K562 (cell line): ENCODE measurements around the gene FAM83E. TPM values are rescaled to one million over a fixed set of nuclear protein-coding genes. Genes with fewer than 3 reads are reported as not detected.

Source experiments
- FIP1L1 ChIP-seq: fragments of 200-400 bp; formaldehyde crosslinking; IDR thresholded peaks from 2 replicates; pipeline ENCODE4 v1.6.1; 2018; ENCODE audit warnings: mild to moderate bottlenecking, low read depth, low read length; ENCODE audit not compliant: poor library complexity, severe bottlenecking
- GABPB2 ChIP-seq: fragments of 250-450 bp; sonication (Bioruptor Pico); conservative IDR thresholded peaks from 2 replicates; pipeline ENCODE4 v1.5.1; 2021; ENCODE audit warnings: mild to moderate bottlenecking
- NR2C1 ChIP-seq, 2 experiments: fragments of 450-650 bp; IDR thresholded peaks; 2 replicates each; pipeline ENCODE4 v1.6.1; 2017; ENCODE audit warnings: mild to moderate bottlenecking in 2 of 2, antibody characterized with exemption in 1 of 2, inconsistent platforms in 1 of 2, missing compliant biosample characterization in 1 of 2, missing genetic modification characterization in 1 of 2
- polyA plus RNA-seq, 8 experiments: library from polyadenylated mRNA; depleted of rRNA in 4 of 8; stranded (reverse) in 5 of 8; unstranded in 3 of 8; fragments of >200 nt; fragmentation: Nextera tagmentation in 2 of 8; fragmentation: Illumina TruSeq in 1 of 8; extraction: Ambion mirVana in 2 of 8; extraction: Trizol in 1 of 8; gene quantifications; 2 replicates each; pipeline versions ENCODE4 v1.2.1 to v1.2.3, GENCODE V29; 2011 to 2014; ENCODE audit warnings: inconsistent platforms in 1 of 8, missing spikeins in 1 of 8
- total RNA-seq, 7 experiments: library from RNA; depleted of rRNA in 6 of 7; stranded (reverse); fragments of >200 nt in 6 of 7; fragmentation: Illumina TruSeq in 2 of 7; extraction: Trizol in 2 of 7; gene quantifications; 2 replicates each; pipeline versions ENCODE4 v1.2.1 to v1.2.3, GENCODE V29; 2011 to 2021; ENCODE audit warnings: low replicate concordance in 1 of 7
- TF ChIP-seq, protein P1 (sequence below), 2 experiments: fragments of 450-650 bp; IDR thresholded peaks; 2 replicates each; pipeline ENCODE4 v1.6.1; 2016; ENCODE audit warnings: mild to moderate bottlenecking in 2 of 2, borderline replicate concordance in 1 of 2, low read depth in 1 of 2, moderate library complexity in 1 of 2
- TF ChIP-seq, protein P2 (sequence below): sonication (generic); formaldehyde crosslinking; IDR thresholded peaks from 2 replicates; pipeline ENCODE4 v1.8.1; 2023; ENCODE audit warnings: mild to moderate bottlenecking, missing genetic modification reagents
- TF ChIP-seq, protein P3 (sequence below): sonication (generic); formaldehyde crosslinking; IDR thresholded peaks from 2 replicates; pipeline ENCODE4 v1.8.0; 2022; ENCODE audit warnings: mild to moderate bottlenecking, missing genetic modification reagents
- TF ChIP-seq, protein P4 (sequence below): fragments of 250-450 bp; sonication (Bioruptor Pico); IDR thresholded peaks from 2 replicates; pipeline ENCODE4 v1.5.0; 2021; ENCODE audit warnings: mild to moderate bottlenecking, moderate library complexity

The FAM83E gene
- total and polyA plus RNA-seq, 9 of the 15 experiments (the other 6 are each of a cell fraction or from before 2014, with no cell fraction given) = 0.15 to 0.87 (median 0.29) TPM; not detected in 4

DNA sequence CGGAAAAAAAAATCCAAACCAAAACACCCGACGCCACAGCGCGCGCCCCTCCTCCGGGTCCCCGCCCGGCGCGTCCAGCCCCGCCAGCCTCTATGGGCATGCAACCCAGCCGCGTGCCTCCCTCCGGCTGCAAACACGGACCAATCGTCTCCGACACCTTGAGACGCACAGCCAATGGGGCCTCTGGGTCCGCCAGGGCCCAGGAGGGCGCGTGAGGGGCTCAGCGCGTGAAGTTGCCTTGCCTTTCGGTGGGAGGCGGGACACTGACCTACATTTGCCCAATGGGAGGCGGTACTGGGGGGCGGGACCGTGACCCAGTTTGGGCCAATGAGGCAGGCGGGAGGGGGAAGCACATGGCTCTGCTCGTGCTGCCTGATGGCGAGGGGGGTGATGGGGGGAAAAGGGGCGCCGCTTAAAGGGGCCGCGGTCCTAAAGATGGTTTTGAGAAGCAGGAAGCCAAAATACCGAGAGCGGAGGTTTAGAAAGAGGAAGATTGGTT, 22.6 kb upstream of the FAM83E start (continued):
- TF ChIP-seq, protein P1, sequence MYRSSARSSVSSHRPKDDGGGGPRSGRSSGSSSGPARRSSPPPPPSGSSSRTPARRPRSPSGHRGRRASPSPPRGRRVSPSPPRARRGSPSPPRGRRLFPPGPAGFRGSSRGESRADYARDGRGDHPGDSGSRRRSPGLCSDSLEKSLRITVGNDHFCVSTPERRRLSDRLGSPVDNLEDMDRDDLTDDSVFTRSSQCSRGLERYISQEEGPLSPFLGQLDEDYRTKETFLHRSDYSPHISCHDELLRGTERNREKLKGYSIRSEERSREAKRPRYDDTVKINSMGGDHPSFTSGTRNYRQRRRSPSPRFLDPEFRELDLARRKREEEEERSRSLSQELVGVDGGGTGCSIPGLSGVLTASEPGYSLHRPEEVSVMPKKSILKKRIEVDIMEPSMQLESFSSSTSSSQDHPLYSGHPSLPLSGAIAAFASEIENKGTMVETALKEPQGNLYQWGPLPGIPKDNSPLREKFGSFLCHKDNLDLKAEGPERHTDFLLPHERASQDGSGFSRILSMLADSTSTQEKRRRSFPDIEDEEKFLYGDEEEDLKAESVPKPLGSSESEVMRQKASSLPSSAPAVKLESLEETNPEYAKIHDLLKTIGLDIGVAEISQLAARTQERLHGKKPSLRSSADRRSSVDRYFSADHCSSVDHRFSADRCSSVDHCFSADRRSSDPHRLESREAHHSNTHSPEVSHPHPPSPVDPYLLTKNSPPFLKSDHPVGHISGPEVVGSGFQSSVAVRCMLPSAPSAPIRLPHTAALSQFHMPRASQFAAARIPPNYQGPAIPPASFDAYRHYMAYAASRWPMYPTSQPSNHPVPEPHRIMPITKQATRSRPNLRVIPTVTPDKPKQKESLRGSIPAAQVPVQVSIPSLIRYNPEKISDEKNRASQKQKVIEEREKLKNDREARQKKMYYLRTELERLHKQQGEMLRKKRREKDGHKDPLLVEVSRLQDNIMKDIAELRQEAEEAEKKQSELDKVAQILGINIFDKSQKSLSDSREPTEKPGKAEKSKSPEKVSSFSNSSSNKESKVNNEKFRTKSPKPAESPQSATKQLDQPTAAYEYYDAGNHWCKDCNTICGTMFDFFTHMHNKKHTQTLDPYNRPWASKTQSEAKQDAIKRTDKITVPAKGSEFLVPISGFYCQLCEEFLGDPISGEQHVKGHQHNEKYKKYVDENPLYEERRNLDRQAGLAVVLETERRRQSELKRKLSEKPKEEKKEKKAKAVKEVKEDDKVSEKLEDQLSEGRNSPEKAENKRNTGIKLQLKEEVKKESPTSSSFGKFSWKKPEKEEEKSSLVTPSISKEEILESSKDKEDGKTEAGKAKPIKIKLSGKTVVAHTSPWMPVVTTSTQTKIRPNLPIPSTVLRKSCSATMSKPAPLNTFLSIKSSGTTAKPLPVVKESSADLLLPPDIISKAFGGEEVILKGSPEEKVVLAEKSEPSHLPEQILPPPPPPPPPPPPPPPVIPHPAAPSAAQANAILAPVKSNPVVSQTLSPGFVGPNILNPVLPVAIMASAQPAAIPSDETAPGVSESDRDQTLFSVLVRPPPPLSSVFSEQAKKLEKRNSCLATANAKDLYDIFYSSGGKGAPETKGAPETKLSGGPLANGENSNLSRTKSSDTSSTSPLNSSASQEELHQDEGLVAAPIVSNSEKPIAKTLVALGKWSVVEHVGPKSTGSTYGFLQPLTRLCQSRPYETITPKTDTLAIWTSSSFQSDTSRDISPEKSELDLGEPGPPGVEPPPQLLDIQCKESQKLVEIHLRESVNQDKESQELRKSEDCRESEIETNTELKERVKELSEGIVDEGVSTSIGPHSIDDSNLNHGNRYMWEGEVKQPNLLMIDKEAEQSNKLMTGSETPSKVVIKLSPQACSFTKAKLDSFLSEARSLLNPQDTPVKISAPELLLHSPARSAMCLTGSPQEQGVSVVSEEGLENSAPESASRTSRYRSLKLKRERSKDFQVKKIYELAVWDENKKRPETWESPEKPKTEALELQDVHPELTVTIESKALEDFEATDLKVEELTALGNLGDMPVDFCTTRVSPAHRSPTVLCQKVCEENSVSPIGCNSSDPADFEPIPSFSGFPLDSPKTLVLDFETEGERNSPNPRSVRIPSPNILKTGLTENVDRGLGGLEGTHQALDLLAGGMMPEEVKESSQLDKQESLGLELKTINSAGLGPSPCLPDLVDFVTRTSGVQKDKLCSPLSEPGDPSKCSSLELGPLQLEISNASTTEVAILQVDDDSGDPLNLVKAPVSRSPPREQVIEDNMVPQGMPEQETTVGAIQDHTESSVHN (IDR thresholded peaks at IDR 0.05; ENCODE audit: borderline replicate concordance in 1 of 2, low read depth in 1 of 2) = no peak
- TF ChIP-seq, protein P2, sequence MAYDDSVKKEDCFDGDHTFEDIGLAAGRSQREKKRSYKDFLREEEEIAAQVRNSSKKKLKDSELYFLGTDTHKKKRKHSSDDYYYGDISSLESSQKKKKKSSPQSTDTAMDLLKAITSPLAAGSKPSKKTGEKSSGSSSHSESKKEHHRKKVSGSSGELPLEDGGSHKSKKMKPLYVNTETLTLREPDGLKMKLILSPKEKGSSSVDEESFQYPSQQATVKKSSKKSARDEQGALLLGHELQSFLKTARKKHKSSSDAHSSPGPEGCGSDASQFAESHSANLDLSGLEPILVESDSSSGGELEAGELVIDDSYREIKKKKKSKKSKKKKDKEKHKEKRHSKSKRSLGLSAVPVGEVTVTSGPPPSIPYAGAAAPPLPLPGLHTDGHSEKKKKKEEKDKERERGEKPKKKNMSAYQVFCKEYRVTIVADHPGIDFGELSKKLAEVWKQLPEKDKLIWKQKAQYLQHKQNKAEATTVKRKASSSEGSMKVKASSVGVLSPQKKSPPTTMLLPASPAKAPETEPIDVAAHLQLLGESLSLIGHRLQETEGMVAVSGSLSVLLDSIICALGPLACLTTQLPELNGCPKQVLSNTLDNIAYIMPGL = 0 out of 2 replicates have a peak, but pooled peaks have one; percentile 21
- TF ChIP-seq, protein P3, sequence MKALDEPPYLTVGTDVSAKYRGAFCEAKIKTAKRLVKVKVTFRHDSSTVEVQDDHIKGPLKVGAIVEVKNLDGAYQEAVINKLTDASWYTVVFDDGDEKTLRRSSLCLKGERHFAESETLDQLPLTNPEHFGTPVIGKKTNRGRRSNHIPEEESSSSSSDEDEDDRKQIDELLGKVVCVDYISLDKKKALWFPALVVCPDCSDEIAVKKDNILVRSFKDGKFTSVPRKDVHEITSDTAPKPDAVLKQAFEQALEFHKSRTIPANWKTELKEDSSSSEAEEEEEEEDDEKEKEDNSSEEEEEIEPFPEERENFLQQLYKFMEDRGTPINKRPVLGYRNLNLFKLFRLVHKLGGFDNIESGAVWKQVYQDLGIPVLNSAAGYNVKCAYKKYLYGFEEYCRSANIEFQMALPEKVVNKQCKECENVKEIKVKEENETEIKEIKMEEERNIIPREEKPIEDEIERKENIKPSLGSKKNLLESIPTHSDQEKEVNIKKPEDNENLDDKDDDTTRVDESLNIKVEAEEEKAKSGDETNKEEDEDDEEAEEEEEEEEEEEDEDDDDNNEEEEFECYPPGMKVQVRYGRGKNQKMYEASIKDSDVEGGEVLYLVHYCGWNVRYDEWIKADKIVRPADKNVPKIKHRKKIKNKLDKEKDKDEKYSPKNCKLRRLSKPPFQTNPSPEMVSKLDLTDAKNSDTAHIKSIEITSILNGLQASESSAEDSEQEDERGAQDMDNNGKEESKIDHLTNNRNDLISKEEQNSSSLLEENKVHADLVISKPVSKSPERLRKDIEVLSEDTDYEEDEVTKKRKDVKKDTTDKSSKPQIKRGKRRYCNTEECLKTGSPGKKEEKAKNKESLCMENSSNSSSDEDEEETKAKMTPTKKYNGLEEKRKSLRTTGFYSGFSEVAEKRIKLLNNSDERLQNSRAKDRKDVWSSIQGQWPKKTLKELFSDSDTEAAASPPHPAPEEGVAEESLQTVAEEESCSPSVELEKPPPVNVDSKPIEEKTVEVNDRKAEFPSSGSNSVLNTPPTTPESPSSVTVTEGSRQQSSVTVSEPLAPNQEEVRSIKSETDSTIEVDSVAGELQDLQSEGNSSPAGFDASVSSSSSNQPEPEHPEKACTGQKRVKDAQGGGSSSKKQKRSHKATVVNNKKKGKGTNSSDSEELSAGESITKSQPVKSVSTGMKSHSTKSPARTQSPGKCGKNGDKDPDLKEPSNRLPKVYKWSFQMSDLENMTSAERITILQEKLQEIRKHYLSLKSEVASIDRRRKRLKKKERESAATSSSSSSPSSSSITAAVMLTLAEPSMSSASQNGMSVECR = peak; percentile 60; the same call in 1 of the 2 replicates
- TF ChIP-seq GABPB2 (no peak), FIP1L1 (peak; percentile 71), NR2C1 (IDR thresholded peaks at IDR 0.05) (no peak), NR2C1 (tag; IDR thresholded peaks at IDR 0.05) (no peak)
- TF ChIP-seq, protein P4, sequence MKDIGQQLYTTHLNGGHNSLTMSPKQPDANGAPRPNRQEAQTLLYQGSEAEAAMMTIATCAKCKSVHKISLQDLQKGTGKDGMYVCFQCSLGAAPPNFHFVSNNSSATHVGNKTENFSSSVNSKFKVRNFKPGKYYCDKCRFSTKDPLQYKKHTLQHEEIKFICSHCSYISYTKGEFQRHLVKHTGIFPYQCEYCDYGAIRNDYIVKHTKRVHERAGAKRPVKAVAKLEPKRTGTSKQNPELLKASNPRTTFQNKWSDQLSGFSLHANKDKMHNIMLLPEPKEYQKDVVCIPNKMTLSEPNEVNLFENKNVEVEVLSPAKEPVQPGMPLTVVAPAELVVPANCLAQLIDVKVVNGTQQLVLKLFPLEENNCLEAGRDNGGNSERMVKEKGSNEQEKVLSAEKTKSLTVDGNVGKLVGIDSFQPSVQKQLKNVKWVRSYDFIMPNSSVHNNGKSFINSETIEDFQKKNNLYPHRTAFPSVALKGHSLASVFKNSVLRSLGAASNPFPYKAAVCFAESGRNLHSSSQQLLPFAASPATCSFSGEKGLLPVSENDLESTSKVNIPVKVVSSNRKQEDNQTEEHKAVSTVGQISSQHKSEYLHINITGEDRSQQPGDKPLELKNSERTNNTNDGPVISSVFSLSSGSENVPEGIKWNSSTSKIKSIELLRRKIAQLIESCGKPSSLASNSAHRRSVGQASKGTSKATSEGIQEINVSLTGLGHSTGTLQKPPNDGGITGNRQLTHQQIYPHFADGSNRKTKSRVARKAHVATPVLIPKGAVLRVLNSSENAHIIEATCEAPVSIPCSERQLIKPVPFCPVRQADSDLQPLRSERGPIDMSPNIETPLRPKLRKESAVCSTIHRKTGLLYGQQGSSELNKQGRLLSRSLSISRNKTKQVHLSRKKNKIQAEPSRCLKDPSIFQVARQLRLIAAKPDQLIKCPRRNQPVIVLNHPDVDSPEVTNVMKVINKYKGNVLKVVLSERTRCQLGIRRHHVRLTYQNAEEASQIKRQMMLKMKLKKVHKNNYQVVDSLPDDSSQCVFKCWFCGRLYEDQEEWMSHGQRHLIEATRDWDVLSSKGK (CRISPR knock-in tag) = no peak
